Measurements from ENCODE around the gene EGFLAM. TPM values are rescaled to one million over a fixed set of nuclear protein-coding genes. Genes with fewer than 3 reads are reported as not detected.

EGFLAM gene
- total RNA-seq, 2 experiments from 2014 or later = not detected

DNA sequence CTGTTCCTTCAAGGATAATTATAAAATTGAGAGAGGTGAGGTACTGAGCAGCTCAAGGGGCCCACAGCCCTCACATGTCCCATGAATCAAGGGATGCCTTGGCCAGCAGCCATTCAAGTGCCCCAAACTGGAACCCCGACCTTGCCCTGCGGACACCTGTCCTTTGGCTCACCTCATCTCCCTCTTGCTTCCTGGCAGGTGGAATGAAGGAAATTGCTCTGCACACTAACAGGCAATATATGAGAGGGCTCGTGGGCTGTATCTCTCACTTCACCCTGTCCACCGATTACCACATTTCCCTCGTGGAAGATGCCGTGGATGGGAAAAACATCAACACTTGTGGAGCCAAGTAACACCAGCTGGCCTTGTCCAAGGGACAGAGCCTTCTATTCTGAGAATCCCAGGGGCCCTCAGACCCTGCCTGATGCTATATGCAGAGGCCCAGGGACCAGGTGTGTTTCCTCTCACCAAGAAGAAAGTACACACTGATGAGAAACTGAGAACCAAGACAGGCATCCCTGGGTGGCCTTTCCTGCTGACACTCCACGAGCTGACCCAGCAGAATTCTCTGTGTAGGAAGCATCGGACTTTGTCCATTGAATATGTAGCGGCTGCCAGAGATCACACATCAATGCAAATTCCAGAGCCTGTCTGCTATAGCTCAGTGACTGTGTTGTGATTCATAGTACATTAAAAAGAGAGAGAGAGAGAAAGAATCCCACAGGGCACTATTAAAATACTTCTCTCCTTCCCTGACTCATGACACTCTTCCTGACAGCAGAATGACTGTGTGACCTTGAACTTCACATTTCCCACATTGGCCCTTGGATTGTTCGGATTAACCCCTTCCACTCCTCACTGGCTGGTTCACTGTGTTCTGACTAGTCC is 205.5 kb downstream of the EGFLAM start:
- no peak for DNase-seq
- Mint-ChIP-seq H3K9me3 (no peaks in the 10 kb centered on the region), H3K4me3 (no peak overlapping the region), H3K27ac (no peak overlapping the region), H3K4me1 (ENCODE audit: low read depth) (no peaks in the 10 kb centered on the region), H3K27me3 (peaks cover 25% of the 10 kb centered on the region), H3K36me3 (no peaks in the 10 kb centered on the region)
- intact Hi-C loops (cut with micrococcal nuclease) = no loop called here
- POLR2A ChIA-PET = no interaction called here
- CTCF ChIA-PET = interaction anchor here (2.5 kb wide), 1 partner anchor 22 kb away, joined by 8 read pairs; no protein-coding TSS in a partner anchor

DNA sequence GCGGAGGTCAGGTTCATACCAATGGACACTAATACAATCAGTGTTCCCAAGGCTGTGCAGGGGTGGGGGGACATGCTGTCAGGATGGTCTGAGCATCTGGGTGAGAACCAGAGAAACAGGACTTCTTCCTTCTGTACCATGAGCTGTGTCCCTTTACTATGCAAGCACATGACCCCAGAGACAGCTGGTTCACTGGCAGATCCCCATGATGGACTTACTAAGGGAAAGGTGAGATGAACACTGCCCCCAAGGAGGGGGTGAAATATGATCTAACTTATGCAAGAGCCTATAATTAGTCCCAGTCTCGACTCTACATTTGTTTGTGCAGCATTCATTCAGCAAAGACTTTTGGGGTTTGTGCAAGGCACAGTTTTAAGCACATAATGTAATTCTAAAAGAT is 206.7 kb downstream of the EGFLAM start:
- ChIA-PET POLR2A (no interaction called here), CTCF (interaction anchor here (2.5 kb wide), 1 partner anchor 23 kb away, joined by 8 read pairs; no protein-coding TSS in a partner anchor)
- Mint-ChIP-seq H3K4me3 (no peak overlapping the region), H3K36me3 (no peaks in the 10 kb centered on the region), H3K27ac (no peak overlapping the region), H3K4me1 (ENCODE audit: low read depth) (no peaks in the 10 kb centered on the region), H3K9me3 (no peaks in the 10 kb centered on the region), H3K27me3 (peaks cover 21% of the 10 kb centered on the region)
- intact Hi-C loops (cut with micrococcal nuclease) = no loop called here
- no peak for DNase-seq

DNA sequence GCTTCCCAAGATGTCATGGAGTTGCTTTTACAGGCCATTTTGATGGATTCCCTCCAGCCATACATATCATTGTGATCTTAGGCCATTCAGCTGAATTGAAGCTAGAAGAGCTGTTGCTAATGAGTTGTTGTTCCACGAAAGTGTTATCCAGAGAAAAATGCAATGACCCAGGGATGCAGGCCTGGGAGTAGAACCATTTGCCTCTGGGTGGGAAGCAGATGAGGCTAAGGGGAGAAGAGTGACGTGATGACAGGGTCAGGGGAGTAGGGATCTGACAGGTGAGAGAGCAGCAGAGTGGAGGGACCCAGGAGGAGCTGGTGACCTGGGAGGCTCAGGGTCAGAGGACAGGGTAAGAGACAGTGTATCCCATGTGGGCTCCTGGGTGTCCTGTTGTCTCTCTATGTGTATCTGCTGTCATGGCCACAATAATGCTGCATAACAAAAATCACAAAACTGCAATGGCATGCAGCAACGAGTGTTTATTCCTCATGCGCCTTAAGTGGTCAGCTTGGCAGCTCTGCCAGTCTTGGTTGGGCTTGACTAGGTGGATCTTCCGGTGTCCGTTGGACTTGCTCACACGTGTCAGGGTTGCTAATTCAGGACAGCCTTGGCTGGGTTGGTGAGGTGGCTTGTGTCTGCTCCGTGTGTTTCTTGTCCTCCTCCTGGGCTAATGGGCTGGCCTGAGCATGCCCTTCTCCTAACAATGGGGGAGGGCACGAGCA is 207.5 kb downstream of the EGFLAM start:
- ChIA-PET CTCF (interaction anchor here (1.2 kb wide), 1 partner anchor 24 kb away, joined by 5 read pairs; no protein-coding TSS in a partner anchor), POLR2A (no interaction called here)
- no peaks in the 10 kb centered on the region for H3K36me3 Mint-ChIP-seq
- no peak for DNase-seq
- H3K27ac Mint-ChIP-seq = no peak overlapping the region
- H3K27me3 Mint-ChIP-seq = peaks cover 23% of the 10 kb centered on the region
- intact Hi-C loops (cut with micrococcal nuclease) = no loop called here
- H3K4me1 Mint-ChIP-seq (ENCODE audit: low read depth) = no peaks in the 10 kb centered on the region
- H3K9me3 Mint-ChIP-seq = no peaks in the 10 kb centered on the region
- no peak overlapping the region for H3K4me3 Mint-ChIP-seq

DNA sequence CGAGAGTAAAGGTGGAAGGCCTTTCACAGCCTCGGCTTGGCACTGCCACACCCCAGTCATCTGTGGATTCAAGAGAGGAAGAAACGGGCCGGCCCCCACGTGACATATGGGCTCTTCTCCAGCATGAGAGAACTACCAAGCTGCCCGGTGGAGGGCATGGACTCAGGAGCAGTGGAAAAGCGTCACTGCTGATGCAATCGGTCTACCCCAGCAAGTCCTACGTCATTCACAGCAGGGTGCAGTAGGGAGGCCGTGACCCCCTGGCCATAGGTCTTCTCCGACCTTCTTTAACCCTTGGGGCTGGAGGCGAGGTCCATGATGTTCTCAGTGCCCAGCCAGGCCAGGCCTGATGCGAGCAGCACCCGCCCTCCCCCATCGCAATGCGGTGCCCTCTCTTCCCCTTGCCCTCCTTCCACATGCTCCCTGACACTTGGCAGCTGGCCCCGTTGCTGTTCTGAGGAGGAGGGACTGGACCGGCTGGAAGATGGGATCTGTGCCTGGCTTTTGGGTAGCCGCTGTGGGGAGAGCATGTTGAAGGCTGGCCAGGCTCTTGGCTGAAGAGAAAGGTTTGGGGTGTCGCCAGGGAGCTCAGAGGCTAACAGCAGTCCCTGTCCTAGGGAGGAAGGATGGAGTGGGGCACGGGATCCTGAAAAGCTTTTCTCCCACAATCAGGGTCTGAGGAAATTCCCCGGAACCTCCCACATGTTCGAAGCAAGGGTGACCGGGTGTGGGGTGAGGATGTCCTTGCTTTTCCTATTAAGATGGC is 208.2 kb downstream of the EGFLAM start:
- DNase-seq = no peak
- H3K27me3 Mint-ChIP-seq = peaks cover 21% of the 10 kb centered on the region
- H3K9me3 Mint-ChIP-seq = no peaks in the 10 kb centered on the region
- no peak overlapping the region for H3K4me3 Mint-ChIP-seq
- H3K27ac Mint-ChIP-seq = no peak overlapping the region
- ChIA-PET POLR2A (no interaction called here), CTCF (interaction anchor here (1.2 to 3.3 kb wide), 2 partner anchors 24 to 25 kb away, joined by 5 to 14 read pairs; no protein-coding TSS in a partner anchor)
- H3K36me3 Mint-ChIP-seq = no peaks in the 10 kb centered on the region
- intact Hi-C loops (cut with micrococcal nuclease) = no loop called here
- no peaks in the 10 kb centered on the region for H3K4me1 Mint-ChIP-seq (ENCODE audit: low read depth)

DNA sequence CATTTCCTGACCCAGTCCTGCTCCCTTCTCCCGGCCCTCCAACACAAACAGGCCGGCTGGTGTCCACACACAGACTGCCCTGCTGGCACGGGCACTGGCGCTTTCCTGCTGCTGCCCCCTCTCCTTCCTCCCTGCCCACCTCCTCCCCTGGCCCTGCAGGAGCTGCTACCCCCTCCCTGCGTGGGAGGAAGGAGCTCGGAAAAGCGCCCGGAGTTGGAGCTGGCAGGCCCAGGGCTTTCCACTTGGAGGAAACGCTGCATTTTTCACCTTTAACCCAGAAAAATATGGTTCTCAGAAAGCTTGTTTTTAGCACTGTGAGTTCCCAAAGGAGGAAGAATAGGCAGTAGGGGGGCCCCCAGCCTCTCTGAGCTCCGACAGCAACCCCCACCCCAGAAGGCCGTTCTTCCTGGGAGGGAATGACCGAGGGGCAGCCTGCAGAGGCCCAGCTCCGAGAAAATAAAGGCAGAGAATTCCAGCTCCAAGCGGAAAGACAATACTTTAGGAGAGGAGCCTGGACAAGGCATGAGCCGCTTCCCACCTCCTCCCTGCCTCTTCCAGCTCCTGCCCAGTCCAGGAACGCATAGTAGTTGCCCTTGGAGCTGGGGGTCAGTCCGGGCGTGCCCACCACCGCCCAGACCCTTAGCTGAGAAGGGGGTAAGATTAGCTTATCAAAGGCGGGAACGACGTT is 209.1 kb downstream of the EGFLAM start:
- Mint-ChIP-seq H3K27me3 (peaks cover 23% of the 10 kb centered on the region), H3K27ac (no peak overlapping the region), H3K4me1 (ENCODE audit: low read depth) (no peaks in the 10 kb centered on the region), H3K9me3 (no peaks in the 10 kb centered on the region), H3K4me3 (no peak overlapping the region), H3K36me3 (no peaks in the 10 kb centered on the region)
- CTCF ChIA-PET = interaction anchor here (3.3 kb wide), 1 partner anchor 25 kb away, joined by 14 read pairs; no protein-coding TSS in a partner anchor
- DNase-seq = no peak
- intact Hi-C loops (cut with micrococcal nuclease) = no loop called here
- POLR2A ChIA-PET = no interaction called here

DNA sequence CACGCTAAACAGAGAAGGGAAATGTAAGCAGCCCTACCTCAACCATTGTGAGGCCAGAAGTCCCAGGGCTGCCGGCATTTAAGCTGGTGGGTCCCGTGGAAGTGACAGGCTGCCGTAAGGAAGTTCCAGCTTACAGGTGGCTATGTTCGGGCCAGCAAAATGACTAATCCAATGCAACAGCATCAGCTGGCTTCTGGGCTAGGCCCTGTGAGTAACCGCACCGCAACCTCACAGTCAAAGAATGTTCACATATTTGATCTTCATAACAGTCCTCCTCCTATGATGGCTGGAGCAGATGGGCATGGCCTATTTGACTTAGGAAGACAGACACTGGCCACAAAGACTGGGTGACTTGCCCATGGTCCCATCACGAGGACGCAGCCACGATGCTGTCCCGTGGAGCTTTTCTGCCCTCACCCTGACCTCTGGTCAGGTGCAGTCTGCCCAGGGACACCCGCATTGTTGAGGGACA is 209.9 kb downstream of the EGFLAM start:
- POLR2A ChIA-PET = no interaction called here
- H3K36me3 Mint-ChIP-seq = no peaks in the 10 kb centered on the region
- peaks cover 25% of the 10 kb centered on the region for H3K27me3 Mint-ChIP-seq
- H3K9me3 Mint-ChIP-seq = no peaks in the 10 kb centered on the region
- no peaks in the 10 kb centered on the region for H3K4me1 Mint-ChIP-seq (ENCODE audit: low read depth)
- intact Hi-C loops (cut with micrococcal nuclease) = no loop called here
- CTCF ChIA-PET = interaction anchor here (3.3 kb wide), 1 partner anchor 26 kb away, joined by 14 read pairs; no protein-coding TSS in a partner anchor
- DNase-seq = no peak
- no peak overlapping the region for H3K27ac Mint-ChIP-seq
- no peak overlapping the region for H3K4me3 Mint-ChIP-seq

DNA sequence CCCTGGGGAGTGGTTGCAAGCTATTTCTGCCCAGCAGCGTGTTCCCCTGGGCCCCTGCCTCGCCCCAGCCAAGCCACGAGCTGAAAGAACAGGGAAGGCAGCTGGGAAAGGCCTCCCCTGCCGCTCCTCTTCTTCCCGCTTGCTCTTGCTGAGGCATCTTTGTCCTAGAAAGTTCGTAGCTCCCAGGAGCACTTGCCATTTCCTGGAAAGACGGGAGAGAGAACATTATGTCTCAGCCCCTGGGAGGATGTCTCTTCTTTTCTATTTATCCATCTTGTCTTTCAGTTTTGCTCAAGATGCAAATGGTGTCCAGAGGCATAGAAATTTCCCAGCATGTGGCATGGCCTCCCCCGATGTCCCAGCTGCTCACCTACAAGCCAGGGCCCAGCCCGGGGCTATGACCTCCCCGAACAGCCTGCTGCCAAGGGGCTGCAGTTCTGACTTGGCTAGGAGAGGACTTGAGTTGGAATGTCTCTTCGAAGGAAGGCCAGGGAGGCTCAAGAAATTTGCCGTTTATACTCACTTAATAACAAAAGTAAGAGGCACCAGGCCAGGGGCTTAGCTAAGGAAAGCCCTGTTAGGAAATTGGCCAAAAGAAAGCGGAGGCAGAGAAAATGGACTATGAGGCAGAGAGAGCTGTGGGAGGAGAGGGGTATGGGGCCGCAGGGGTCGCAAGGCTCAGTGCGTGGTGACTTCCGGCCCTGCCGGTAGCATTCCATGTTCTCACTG is 210.8 kb downstream of the EGFLAM start:
- Mint-ChIP-seq H3K36me3 (no peaks in the 10 kb centered on the region), H3K27ac (no peak overlapping the region), H3K9me3 (no peaks in the 10 kb centered on the region), H3K4me3 (no peak overlapping the region), H3K27me3 (peaks cover 28% of the 10 kb centered on the region), H3K4me1 (ENCODE audit: low read depth) (no peaks in the 10 kb centered on the region)
- DNase-seq = no peak
- ChIA-PET POLR2A (no interaction called here), CTCF (interaction anchor here (3.3 kb wide), 1 partner anchor 27 kb away, joined by 14 read pairs; no protein-coding TSS in a partner anchor)
- intact Hi-C loops (cut with micrococcal nuclease) = no loop called here

DNA sequence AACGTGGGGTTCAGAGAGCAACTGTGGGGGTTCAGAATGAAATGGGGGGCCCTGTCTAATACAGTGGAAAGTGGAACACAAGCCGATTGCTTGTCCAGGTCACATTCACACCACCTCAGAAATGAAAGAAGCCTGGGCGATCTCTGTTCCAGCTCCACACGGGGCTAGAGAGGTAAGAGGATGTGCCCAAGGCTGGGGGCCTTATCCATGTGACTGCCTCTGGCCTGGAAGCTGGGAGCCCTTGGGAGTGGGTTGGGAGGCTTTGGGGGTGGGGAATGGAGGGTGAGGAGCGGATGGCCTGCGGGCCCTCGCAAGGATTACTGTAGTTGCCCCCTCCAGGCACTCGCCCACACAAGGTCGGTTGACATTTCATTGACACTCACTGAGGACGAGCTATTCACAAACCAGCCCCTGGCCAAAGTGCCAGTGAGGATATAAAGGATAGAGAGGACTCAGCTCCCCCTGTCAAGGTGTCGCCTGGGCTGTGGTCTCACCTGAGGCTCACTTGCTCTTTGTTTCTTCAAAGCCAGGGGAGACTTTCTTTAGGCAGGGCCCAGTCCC is 211.4 kb downstream of the EGFLAM start:
- intact Hi-C loops (cut with micrococcal nuclease) = no loop called here
- Mint-ChIP-seq H3K36me3 (no peaks in the 10 kb centered on the region), H3K4me3 (no peak overlapping the region), H3K4me1 (ENCODE audit: low read depth) (no peaks in the 10 kb centered on the region), H3K27me3 (peaks cover 28% of the 10 kb centered on the region), H3K9me3 (no peaks in the 10 kb centered on the region), H3K27ac (no peak overlapping the region)
- ChIA-PET POLR2A (no interaction called here), CTCF (interaction anchor here (3.3 kb wide), 1 partner anchor 28 kb away, joined by 14 read pairs; no protein-coding TSS in a partner anchor)
- DNase-seq = no peak

DNA sequence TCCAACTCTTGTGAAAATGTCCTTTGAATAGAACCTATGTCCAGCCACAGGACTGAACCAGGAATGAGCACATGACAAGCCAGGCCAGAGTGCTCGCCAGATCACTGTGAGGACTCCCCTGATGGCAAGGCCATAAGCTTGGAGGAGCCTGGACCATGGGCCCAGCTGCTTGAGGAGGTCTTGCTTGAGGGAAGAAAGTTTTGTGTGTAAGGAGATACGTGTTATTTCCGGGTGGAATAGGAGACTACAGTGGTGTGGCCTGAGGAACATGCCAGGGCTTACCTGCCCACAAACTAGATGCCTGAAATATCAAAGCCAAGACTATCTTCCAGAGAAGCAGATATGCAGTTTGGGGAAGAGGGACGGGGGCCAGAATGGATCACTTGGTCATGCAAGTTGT is 213.3 kb downstream of the EGFLAM start:
- H3K4me3 Mint-ChIP-seq = no peak overlapping the region
- no peaks in the 10 kb centered on the region for H3K9me3 Mint-ChIP-seq
- peaks cover 32% of the 10 kb centered on the region for H3K27me3 Mint-ChIP-seq
- DNase-seq = no peak
- H3K36me3 Mint-ChIP-seq = no peaks in the 10 kb centered on the region
- ChIA-PET CTCF (interaction anchor here (1.4 kb wide), 1 partner anchor 30 kb away, joined by 5 read pairs; no protein-coding TSS in a partner anchor), POLR2A (no interaction called here)
- no peak overlapping the region for H3K27ac Mint-ChIP-seq
- intact Hi-C loops (cut with micrococcal nuclease) = no loop called here
- no peaks in the 10 kb centered on the region for H3K4me1 Mint-ChIP-seq (ENCODE audit: low read depth)

DNA sequence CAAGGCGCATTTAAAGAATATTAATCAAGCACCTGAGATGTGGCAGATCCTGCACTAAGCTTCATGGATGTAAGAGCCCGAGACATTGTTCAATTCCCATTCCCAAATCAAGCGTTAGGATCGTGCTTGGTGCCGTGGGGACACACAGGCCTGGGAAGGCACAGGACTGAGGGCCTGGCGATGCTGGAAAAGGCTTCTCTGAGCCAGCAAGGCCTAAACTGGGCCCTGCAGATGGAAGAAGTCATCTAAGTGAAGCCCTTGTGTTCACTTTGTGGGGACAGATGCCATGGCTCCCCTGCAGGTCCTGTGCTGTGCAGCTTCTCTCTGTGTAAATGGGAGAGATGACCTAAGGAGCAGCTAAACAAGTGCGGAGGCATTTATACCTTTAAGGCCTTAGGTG is 214.2 kb downstream of the EGFLAM start:
- H3K27ac Mint-ChIP-seq = no peak overlapping the region
- H3K4me1 Mint-ChIP-seq (ENCODE audit: low read depth) = no peaks in the 10 kb centered on the region
- H3K9me3 Mint-ChIP-seq = no peaks in the 10 kb centered on the region
- peaks cover 32% of the 10 kb centered on the region for H3K27me3 Mint-ChIP-seq
- intact Hi-C loops (cut with micrococcal nuclease) = no loop called here
- no peaks in the 10 kb centered on the region for H3K36me3 Mint-ChIP-seq
- no peak overlapping the region for H3K4me3 Mint-ChIP-seq
- no peak for DNase-seq
- ChIA-PET POLR2A (no interaction called here), CTCF (interaction anchor here (1.4 kb wide), 1 partner anchor 31 kb away, joined by 5 read pairs; no protein-coding TSS in a partner anchor)

DNA sequence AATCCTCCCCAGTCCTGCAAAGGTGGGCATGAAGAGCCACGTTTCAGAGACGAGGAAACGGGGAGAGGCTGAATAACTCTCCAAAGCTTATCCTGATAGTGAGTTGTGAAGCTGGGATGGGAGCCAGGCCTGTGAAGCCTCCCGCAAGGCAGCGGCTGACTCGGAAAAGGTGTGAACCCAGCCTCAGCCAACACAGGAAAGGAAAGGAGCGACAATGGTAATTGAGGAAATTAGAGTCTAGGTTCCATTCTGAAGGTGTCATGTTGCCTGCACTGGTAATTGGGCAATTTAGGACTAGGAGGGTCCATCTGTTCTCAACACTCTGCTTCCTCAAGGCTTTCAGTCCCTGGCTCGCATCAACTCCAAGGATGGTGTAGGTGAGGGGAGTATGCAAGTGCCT is 214.6 kb downstream of the EGFLAM start:
- no peak for DNase-seq
- Mint-ChIP-seq H3K27me3 (peaks cover 29% of the 10 kb centered on the region), H3K4me1 (ENCODE audit: low read depth) (no peaks in the 10 kb centered on the region), H3K4me3 (no peak overlapping the region), H3K36me3 (no peaks in the 10 kb centered on the region), H3K27ac (no peak overlapping the region), H3K9me3 (no peaks in the 10 kb centered on the region)
- intact Hi-C loops (cut with micrococcal nuclease) = no loop called here
- CTCF ChIA-PET = interaction anchor here (0.7 to 1.4 kb wide), 2 partner anchors 31 to 33 kb away, joined by 4 to 5 read pairs; no protein-coding TSS in a partner anchor
- POLR2A ChIA-PET = no interaction called here
